Measurements from ENCODE around the gene ZNF335. TPM values are rescaled to one million over a fixed set of nuclear protein-coding genes. Genes with fewer than 3 reads are reported as not detected.
A peak's percentile ranks its signal among the peaks of the same experiment; 100 is the strongest.

Gene ZNF335
- total and polyA plus RNA-seq, 2 of the 13 experiments (the other 11 are each of a cell fraction or from before 2014, with no cell fraction given): 9.7 to 13.7 TPM

GRCh38 chr20:45949542-45950329, 22.3 kb downstream of the ZNF335 start (continued):
- TF ChIP-seq, protein P1, sequence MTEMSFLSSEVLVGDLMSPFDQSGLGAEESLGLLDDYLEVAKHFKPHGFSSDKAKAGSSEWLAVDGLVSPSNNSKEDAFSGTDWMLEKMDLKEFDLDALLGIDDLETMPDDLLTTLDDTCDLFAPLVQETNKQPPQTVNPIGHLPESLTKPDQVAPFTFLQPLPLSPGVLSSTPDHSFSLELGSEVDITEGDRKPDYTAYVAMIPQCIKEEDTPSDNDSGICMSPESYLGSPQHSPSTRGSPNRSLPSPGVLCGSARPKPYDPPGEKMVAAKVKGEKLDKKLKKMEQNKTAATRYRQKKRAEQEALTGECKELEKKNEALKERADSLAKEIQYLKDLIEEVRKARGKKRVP (CRISPR knock-in tag; IDR thresholded peaks at IDR 0.05): no peak
- TF ChIP-seq ZZZ3 (CRISPR knock-in tag; IDR thresholded peaks at IDR 0.05; ENCODE audit: borderline replicate concordance) (no peak), ZNF318 (CRISPR knock-in tag; IDR thresholded peaks at IDR 0.05) (no peak), SKIL (CRISPR knock-in tag; IDR thresholded peaks at IDR 0.05; ENCODE audit: borderline replicate concordance) (0 out of 2 replicates have a peak, but pooled peaks have one; percentile 36), PHF8 (CRISPR knock-in tag; IDR thresholded peaks at IDR 0.05) (0 out of 2 replicates have a peak, but pooled peaks have one; percentile 7), HNRNPUL1 (IDR thresholded peaks at IDR 0.05; ENCODE audit: low read depth, low read length) (no peak), AGO1 (IDR thresholded peaks at IDR 0.05; ENCODE audit: low read depth, low read length, poor library complexity, severe bottlenecking) (peak; percentile 90), ZNF878 (CRISPR knock-in tag; IDR thresholded peaks at IDR 0.05) (no peak), SAFB2 (CRISPR knock-in tag; IDR thresholded peaks at IDR 0.05; ENCODE audit: borderline replicate concordance, low read depth) (peak; percentile 65; the same call in 1 of the 2 replicates), ZNF776 (CRISPR knock-in tag; IDR thresholded peaks at IDR 0.05) (no peak), TMF1 (CRISPR knock-in tag; IDR thresholded peaks at IDR 0.05; ENCODE audit: low read depth) (no peak), ZFYVE20 (CRISPR knock-in tag; IDR thresholded peaks at IDR 0.05; ENCODE audit: borderline replicate concordance, low read depth) (no peak)
- TF ChIP-seq, protein P2, sequence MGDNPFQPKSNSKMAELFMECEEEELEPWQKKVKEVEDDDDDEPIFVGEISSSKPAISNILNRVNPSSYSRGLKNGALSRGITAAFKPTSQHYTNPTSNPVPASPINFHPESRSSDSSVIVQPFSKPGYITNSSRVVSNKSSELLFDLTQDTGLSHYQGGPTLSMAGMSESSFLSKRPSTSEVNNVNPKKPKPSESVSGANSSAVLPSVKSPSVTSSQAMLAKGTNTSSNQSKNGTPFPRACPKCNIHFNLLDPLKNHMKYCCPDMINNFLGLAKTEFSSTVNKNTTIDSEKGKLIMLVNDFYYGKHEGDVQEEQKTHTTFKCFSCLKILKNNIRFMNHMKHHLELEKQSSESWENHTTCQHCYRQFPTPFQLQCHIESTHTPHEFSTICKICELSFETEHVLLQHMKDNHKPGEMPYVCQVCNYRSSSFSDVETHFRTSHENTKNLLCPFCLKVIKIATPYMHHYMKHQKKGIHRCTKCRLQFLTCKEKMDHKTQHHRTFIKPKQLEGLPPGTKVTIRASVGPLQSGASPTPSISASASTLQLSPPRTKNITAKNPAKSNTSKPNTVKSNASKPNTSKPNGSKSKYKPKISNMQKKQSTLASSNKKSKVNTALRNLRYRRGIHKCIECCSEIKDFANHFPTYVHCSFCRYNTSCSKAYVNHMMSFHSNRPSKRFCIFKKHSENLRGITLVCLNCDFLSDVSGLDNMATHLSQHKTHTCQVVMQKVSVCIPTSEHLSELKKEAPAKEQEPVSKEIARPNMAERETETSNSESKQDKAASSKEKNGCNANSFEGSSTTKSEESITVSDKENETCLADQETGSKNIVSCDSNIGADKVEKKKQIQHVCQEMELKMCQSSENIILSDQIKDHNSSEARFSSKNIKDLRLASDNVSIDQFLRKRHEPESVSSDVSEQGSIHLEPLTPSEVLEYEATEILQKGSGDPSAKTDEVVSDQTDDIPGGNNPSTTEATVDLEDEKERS (CRISPR knock-in tag; IDR thresholded peaks at IDR 0.05): no peak

Data from HepG2 (cell line).